ENCODE data around the gene SIN3A. TPM values are rescaled to one million over a fixed set of nuclear protein-coding genes. Genes with fewer than 3 reads are reported as not detected.

SIN3A gene
- total and polyA plus RNA-seq, 5 donors from 2014 or later, result 13.6 to 123 (median 15.0) TPM

GRCh38 chr15:75358771-75359536 lies 92.5 kb downstream of the SIN3A start:
- Histone ChIP-seq H3K27ac (ENCODE audit: insufficient read depth, low read length, poor library complexity, severe bottlenecking) (no peak overlapping the region), H3K4me1 (ENCODE audit: control insufficient read depth, insufficient read depth, low read length, poor library complexity, severe bottlenecking) (no peaks in the 10 kb centered on the region), H3K36me3 (ENCODE audit: control insufficient read depth, insufficient read depth, low read length) (peaks cover 34% of the 10 kb centered on the region), H3K4me3 (ENCODE audit: low read depth, low read length) (no peak overlapping the region), H3K9me3 (ENCODE audit: control insufficient read depth in 2 of 2, low read length in 2 of 2) (no peaks in the 10 kb centered on the region), H3K27me3 (ENCODE audit: control insufficient read depth, insufficient read depth, low read length) (no peaks in the 10 kb centered on the region)
- H3K27ac Mint-ChIP-seq, result no peak overlapping the region
- no peaks in the 10 kb centered on the region for H3K27me3 Mint-ChIP-seq
- H3K4me3 Mint-ChIP-seq, result no peak overlapping the region
- H3K9me3 Mint-ChIP-seq, result no peaks in the 10 kb centered on the region
- ATAC-seq (ENCODE audit: low read depth in 2 of 2), result no peak
- H3K4me1 Mint-ChIP-seq, result peaks cover 0 to 4% (median 1%) of the 10 kb centered on the region in 4 donors
- DNase-seq, result no peak
- peaks cover 4% of the 10 kb centered on the region for H3K36me3 Mint-ChIP-seq

GRCh38 chr15:75357976-75358673 lies 93.4 kb downstream of the SIN3A start:
- peaks cover 30% of the 10 kb centered on the region for H3K36me3 ChIP-seq (ENCODE audit: control insufficient read depth, insufficient read depth, low read length)
- H3K27me3 Mint-ChIP-seq, result no peaks in the 10 kb centered on the region
- H3K36me3 Mint-ChIP-seq, result peaks cover 4% of the 10 kb centered on the region
- no peak overlapping the region for H3K27ac ChIP-seq (ENCODE audit: insufficient read depth, low read length, poor library complexity, severe bottlenecking)
- H3K4me3 ChIP-seq (ENCODE audit: low read depth, low read length), result no peak overlapping the region
- no peak for DNase-seq
- H3K9me3 Mint-ChIP-seq, result no peaks in the 10 kb centered on the region
- peaks cover 0 to 4% (median 1%) of the 10 kb centered on the region in 4 donors for H3K4me1 Mint-ChIP-seq
- no peaks in the 10 kb centered on the region for H3K9me3 ChIP-seq (ENCODE audit: control insufficient read depth in 2 of 2, low read length in 2 of 2)
- no peaks in the 10 kb centered on the region for H3K27me3 ChIP-seq (ENCODE audit: control insufficient read depth, insufficient read depth, low read length)
- no peaks in the 10 kb centered on the region for H3K4me1 ChIP-seq (ENCODE audit: control insufficient read depth, insufficient read depth, low read length, poor library complexity, severe bottlenecking)
- no peak overlapping the region for H3K27ac Mint-ChIP-seq
- ATAC-seq (ENCODE audit: low read depth in 2 of 2), result no peak
- no peak overlapping the region for H3K4me3 Mint-ChIP-seq

- no peaks in the 10 kb centered on the region for H3K4me1 ChIP-seq (ENCODE audit: control insufficient read depth, insufficient read depth, low read length, poor library complexity, severe bottlenecking)
- H3K27me3 ChIP-seq (ENCODE audit: control insufficient read depth, insufficient read depth, low read length), result no peaks in the 10 kb centered on the region
- no peaks in the 10 kb centered on the region for H3K27me3 Mint-ChIP-seq
- H3K36me3 ChIP-seq (ENCODE audit: control insufficient read depth, insufficient read depth, low read length), result peaks cover 24% of the 10 kb centered on the region
- H3K27ac Mint-ChIP-seq, result no peak overlapping the region
- DNase-seq (no peak), ATAC-seq (ENCODE audit: low read depth in 2 of 2) (no peak)
- no peaks in the 10 kb centered on the region for H3K9me3 ChIP-seq (ENCODE audit: control insufficient read depth in 2 of 2, low read length in 2 of 2)
- no peak overlapping the region for H3K27ac ChIP-seq (ENCODE audit: insufficient read depth, low read length, poor library complexity, severe bottlenecking)
- H3K4me3 Mint-ChIP-seq, result no peak overlapping the region
- H3K4me3 ChIP-seq (ENCODE audit: low read depth, low read length), result no peak overlapping the region
- peaks cover 4% of the 10 kb centered on the region for H3K36me3 Mint-ChIP-seq
- no peaks in the 10 kb centered on the region for H3K9me3 Mint-ChIP-seq
- H3K4me1 Mint-ChIP-seq, result peaks cover 0 to 8% (median 1%) of the 10 kb centered on the region in 4 donors
Measured at GRCh38 chr15:75356517-75356916, 95.0 kb downstream of the SIN3A start.

- ATAC-seq (ENCODE audit: low read depth in 2 of 2) (no peak), DNase-seq (no peak)
- no peaks in the 10 kb centered on the region for H3K27me3 Mint-ChIP-seq
- Histone ChIP-seq H3K27ac (ENCODE audit: insufficient read depth, low read length, poor library complexity, severe bottlenecking) (no peak overlapping the region), H3K36me3 (ENCODE audit: control insufficient read depth, insufficient read depth, low read length) (peaks cover 24% of the 10 kb centered on the region), H3K9me3 (ENCODE audit: control insufficient read depth in 2 of 2, low read length in 2 of 2) (no peaks in the 10 kb centered on the region), H3K4me1 (ENCODE audit: control insufficient read depth, insufficient read depth, low read length, poor library complexity, severe bottlenecking) (no peaks in the 10 kb centered on the region), H3K27me3 (ENCODE audit: control insufficient read depth, insufficient read depth, low read length) (no peaks in the 10 kb centered on the region), H3K4me3 (ENCODE audit: low read depth, low read length) (no peak overlapping the region)
- H3K36me3 Mint-ChIP-seq, result peaks cover 4% of the 10 kb centered on the region
- no peaks in the 10 kb centered on the region for H3K9me3 Mint-ChIP-seq
- H3K4me3 Mint-ChIP-seq, result no peak overlapping the region
- H3K4me1 Mint-ChIP-seq, result peaks cover 0 to 8% (median 2%) of the 10 kb centered on the region in 4 donors
- no peak overlapping the region for H3K27ac Mint-ChIP-seq
Measured at GRCh38 chr15:75356006-75356405, 95.5 kb downstream of the SIN3A start.

GRCh38 chr15:75355369-75355768 lies 96.1 kb downstream of the SIN3A start:
- peaks cover 4% of the 10 kb centered on the region for H3K36me3 Mint-ChIP-seq
- no peak for ATAC-seq (ENCODE audit: low read depth in 2 of 2)

GRCh38 chr15:75354454-75354853 lies 97.0 kb downstream of the SIN3A start:
- peak overlapping the region in 2 of 3 donors; percentile 65 to 81 for H3K27ac Mint-ChIP-seq
- Histone ChIP-seq H3K4me1 (ENCODE audit: control insufficient read depth, insufficient read depth, low read length, poor library complexity, severe bottlenecking) (peaks cover 9% of the 10 kb centered on the region), H3K36me3 (ENCODE audit: control insufficient read depth, insufficient read depth, low read length) (peaks cover 17% of the 10 kb centered on the region), H3K4me3 (ENCODE audit: low read depth, low read length) (no peak overlapping the region), H3K9me3 (ENCODE audit: control insufficient read depth in 2 of 2, low read length in 2 of 2) (peaks cover 0 to 4% of the 10 kb centered on the region in 2 experiments), H3K27me3 (ENCODE audit: control insufficient read depth, insufficient read depth, low read length) (no peaks in the 10 kb centered on the region), H3K27ac (ENCODE audit: insufficient read depth, low read length, poor library complexity, severe bottlenecking) (no peak overlapping the region)
- H3K36me3 Mint-ChIP-seq, result peaks cover 4% of the 10 kb centered on the region
- DNase-seq (no peak), ATAC-seq (ENCODE audit: low read depth in 2 of 2) (no peak)
- peaks cover 0 to 11% (median 4%) of the 10 kb centered on the region in 7 donors for H3K9me3 Mint-ChIP-seq
- H3K4me1 Mint-ChIP-seq, result peaks cover 4 to 18% (median 11%) of the 10 kb centered on the region in 4 donors
- H3K27me3 Mint-ChIP-seq, result peaks cover 6% of the 10 kb centered on the region
- H3K4me3 Mint-ChIP-seq, result peak overlapping the region in 1 of 4 donors; percentile 76

More at GRCh38 chr15:75355369-75355768, 96.1 kb downstream of the SIN3A start:
- H3K4me3 Mint-ChIP-seq, result no peak overlapping the region
- no peaks in the 10 kb centered on the region for H3K9me3 ChIP-seq (ENCODE audit: control insufficient read depth in 2 of 2, low read length in 2 of 2)
- H3K4me1 Mint-ChIP-seq, result peaks cover 0 to 9% (median 4%) of the 10 kb centered on the region in 4 donors
- H3K27ac ChIP-seq (ENCODE audit: insufficient read depth, low read length, poor library complexity, severe bottlenecking), result no peak overlapping the region
- peak overlapping the region in 1 of 3 donors; percentile 81 for H3K27ac Mint-ChIP-seq
- peaks cover 20% of the 10 kb centered on the region for H3K36me3 ChIP-seq (ENCODE audit: control insufficient read depth, insufficient read depth, low read length)
- no peaks in the 10 kb centered on the region for H3K27me3 ChIP-seq (ENCODE audit: control insufficient read depth, insufficient read depth, low read length)
- H3K27me3 Mint-ChIP-seq, result no peaks in the 10 kb centered on the region
- peaks cover 0 to 3% (median 0%) of the 10 kb centered on the region in 7 donors for H3K9me3 Mint-ChIP-seq
- DNase-seq, result no peak
- no peaks in the 10 kb centered on the region for H3K4me1 ChIP-seq (ENCODE audit: control insufficient read depth, insufficient read depth, low read length, poor library complexity, severe bottlenecking)
- no peak overlapping the region for H3K4me3 ChIP-seq (ENCODE audit: low read depth, low read length)

- peaks cover 16% of the 10 kb centered on the region for H3K4me1 ChIP-seq (ENCODE audit: control insufficient read depth, insufficient read depth, low read length, poor library complexity, severe bottlenecking)
- Mint-ChIP-seq H3K36me3 (peaks cover 4% of the 10 kb centered on the region), H3K4me3 (no peak overlapping the region), H3K27me3 (peaks cover 6% of the 10 kb centered on the region), H3K4me1 (peaks cover 4 to 27% (median 12%) of the 10 kb centered on the region in 4 donors), H3K9me3 (peaks cover 0 to 11% (median 4%) of the 10 kb centered on the region in 7 donors), H3K27ac (peak overlapping the region in 2 of 3 donors; percentile 59 to 96)
- no peaks in the 10 kb centered on the region for H3K27me3 ChIP-seq (ENCODE audit: control insufficient read depth, insufficient read depth, low read length)
- peaks cover 0 to 13% of the 10 kb centered on the region in 2 experiments for H3K9me3 ChIP-seq (ENCODE audit: control insufficient read depth in 2 of 2, low read length in 2 of 2)
- H3K27ac ChIP-seq (ENCODE audit: insufficient read depth, low read length, poor library complexity, severe bottlenecking), result no peak overlapping the region
- peaks cover 17% of the 10 kb centered on the region for H3K36me3 ChIP-seq (ENCODE audit: control insufficient read depth, insufficient read depth, low read length)
- H3K4me3 ChIP-seq (ENCODE audit: low read depth, low read length), result no peak overlapping the region
- ATAC-seq (ENCODE audit: low read depth in 2 of 2) (no peak), DNase-seq (no peak)
Measured at GRCh38 chr15:75353604-75354003, 97.9 kb downstream of the SIN3A start.

Measured in CD4-positive, CD25-positive, alpha-beta regulatory T cell (primary cell).